Measurements from ENCODE around the gene NHERF2.

Gene NHERF2

GRCh38 chr16:1993731-1994131 is 33.0 kb upstream of the NHERF2 start:
- H3K4me2 ChIP-seq (ENCODE audit: low read depth, low read length), result no peak overlapping the region
- no peak overlapping the region for H3K27ac ChIP-seq (ENCODE audit: low read length)
- no peak for TF ChIP-seq EZH2phosphoT487 (IDR thresholded peaks at IDR 0.05; ENCODE audit: low read length)
- no peak for TF ChIP-seq CTCF (IDR thresholded peaks at IDR 0.05; ENCODE audit: low read length)
- no peak for TF ChIP-seq EZH2 (optimal IDR thresholded peaks at IDR 0.05; ENCODE audit: low read depth, low read length)
- H3K4me3 ChIP-seq (ENCODE audit: low read length), result no peak overlapping the region
- H3F3A ChIP-seq (ENCODE audit: insufficient read depth, low read length), result peaks cover 13% of the 10 kb centered on the region
- H3K9me2 ChIP-seq (replicated peaks; ENCODE audit: insufficient read depth, low read length), result no peaks in the 10 kb centered on the region
- no peaks in the 10 kb centered on the region for H3K79me2 ChIP-seq (ENCODE audit: low read length)
- no peak overlapping the region for H2AFZ ChIP-seq (ENCODE audit: low read length)
- H3K9me3 ChIP-seq (replicated peaks; ENCODE audit: insufficient read depth, low read length), result no peaks in the 10 kb centered on the region
- H4K20me1 ChIP-seq (ENCODE audit: insufficient read depth, low read length), result no peaks in the 10 kb centered on the region
- H3K27me3 ChIP-seq (replicated peaks; ENCODE audit: insufficient read depth, low read length), result peaks cover 8% of the 10 kb centered on the region
- no peak overlapping the region for H3K9ac ChIP-seq (ENCODE audit: low read length)
- no peak for DNase-seq
- H3K4me1 ChIP-seq (ENCODE audit: low read length), result peaks cover 16% of the 10 kb centered on the region
- H3K36me3 ChIP-seq (replicated peaks; ENCODE audit: insufficient read depth, low read length), result no peaks in the 10 kb centered on the region

GRCh38 chr16:1997494-1998359 is 29.0 kb upstream of the NHERF2 start:
- H4K20me1 ChIP-seq (ENCODE audit: insufficient read depth, low read length), result no peaks in the 10 kb centered on the region
- no peaks in the 10 kb centered on the region for H3K9me2 ChIP-seq (replicated peaks; ENCODE audit: insufficient read depth, low read length)
- no peak overlapping the region for H3K9ac ChIP-seq (ENCODE audit: low read length)
- peaks cover under 1% of the 10 kb centered on the region; the same call in 1 of the 2 replicates for H3K79me2 ChIP-seq (ENCODE audit: low read length)
- no peak overlapping the region for H3K27ac ChIP-seq (ENCODE audit: low read length)
- H3K36me3 ChIP-seq (replicated peaks; ENCODE audit: insufficient read depth, low read length), result no peaks in the 10 kb centered on the region
- H3K4me2 ChIP-seq (ENCODE audit: low read depth, low read length), result no peak overlapping the region
- no peak for DNase-seq
- TF ChIP-seq EZH2phosphoT487 (IDR thresholded peaks at IDR 0.05; ENCODE audit: low read length) (no peak), EZH2 (optimal IDR thresholded peaks at IDR 0.05; ENCODE audit: low read depth, low read length) (no peak), CTCF (IDR thresholded peaks at IDR 0.05; ENCODE audit: low read length) (no peak)
- H3K4me1 ChIP-seq (ENCODE audit: low read length), result no peaks in the 10 kb centered on the region
- H2AFZ ChIP-seq (ENCODE audit: low read length), result no peak overlapping the region
- peaks cover 8% of the 10 kb centered on the region; the same call in 1 of the 2 replicates for H3F3A ChIP-seq (ENCODE audit: insufficient read depth, low read length)
- H3K4me3 ChIP-seq (ENCODE audit: low read length), result no peak overlapping the region
- no peaks in the 10 kb centered on the region for H3K27me3 ChIP-seq (replicated peaks; ENCODE audit: insufficient read depth, low read length)
- no peaks in the 10 kb centered on the region for H3K9me3 ChIP-seq (replicated peaks; ENCODE audit: insufficient read depth, low read length)

- peaks cover 7% of the 10 kb centered on the region; the same call in 1 of the 2 replicates for H3F3A ChIP-seq (ENCODE audit: insufficient read depth, low read length)
- no peak overlapping the region for H3K4me2 ChIP-seq (ENCODE audit: low read depth, low read length)
- no peaks in the 10 kb centered on the region for H3K4me1 ChIP-seq (ENCODE audit: low read length)
- H2AFZ ChIP-seq (ENCODE audit: low read length), result no peak overlapping the region
- H3K79me2 ChIP-seq (ENCODE audit: low read length), result peaks cover 7% of the 10 kb centered on the region
- H3K9me3 ChIP-seq (replicated peaks; ENCODE audit: insufficient read depth, low read length), result no peaks in the 10 kb centered on the region
- H3K9me2 ChIP-seq (replicated peaks; ENCODE audit: insufficient read depth, low read length), result no peaks in the 10 kb centered on the region
- no peak for DNase-seq
- no peak for TF ChIP-seq EZH2phosphoT487 (IDR thresholded peaks at IDR 0.05; ENCODE audit: low read length)
- no peak for TF ChIP-seq CTCF (IDR thresholded peaks at IDR 0.05; ENCODE audit: low read length)
- no peak for TF ChIP-seq EZH2 (optimal IDR thresholded peaks at IDR 0.05; ENCODE audit: low read depth, low read length)
- no peaks in the 10 kb centered on the region for H3K27me3 ChIP-seq (replicated peaks; ENCODE audit: insufficient read depth, low read length)
- no peak overlapping the region for H3K9ac ChIP-seq (ENCODE audit: low read length)
- no peaks in the 10 kb centered on the region for H4K20me1 ChIP-seq (ENCODE audit: insufficient read depth, low read length)
- H3K36me3 ChIP-seq (replicated peaks; ENCODE audit: insufficient read depth, low read length), result no peaks in the 10 kb centered on the region
- no peak overlapping the region for H3K27ac ChIP-seq (ENCODE audit: low read length)
- H3K4me3 ChIP-seq (ENCODE audit: low read length), result no peak overlapping the region
Measured at GRCh38 chr16:1998360-1998835, 28.3 kb upstream of the NHERF2 start.
